HCT116 (cell line): ENCODE data around the gene GTF2I. TPM values are rescaled to one million over a fixed set of nuclear protein-coding genes. Genes with fewer than 3 reads are reported as not detected.

ENCODE experiments used
- ATAC-seq: fragments of 200-7000 bp; cut with Tn5 transposase; 2 replicates; pipeline ENCODE4 v1.9.1; 2020; ENCODE audit warnings: mild to moderate bottlenecking, moderate library complexity
- BruUV-seq: library from RNA; stranded (reverse); fragments of 400-500 nt; replicated peaks from 2 replicates; lab custom pipeline; 2021; lab: Mats Ljungman, UMichigan
- CTCF ChIA-PET: fragments of 300-600 bp; sonication (Branson Sonifier 250); formaldehyde crosslinking; loops from one replicate; lab custom pipeline; 2021; ENCODE audit warnings: antibody characterized with exemption; lab: Charles Lee
- POLR2A ChIA-PET: fragments of 300-600, 350-600 bp; sonication (Branson Sonifier 250); formaldehyde crosslinking; loops from one replicate; lab custom pipeline; 2021; ENCODE audit warnings: antibody characterized with exemption; lab: Charles Lee
- RAD21 ChIA-PET, 2 experiments: fragments of 300-600 bp; sonication (Branson Sonifier 250); formaldehyde crosslinking; loops; one replicate each; lab custom pipeline; 2023; ENCODE audit warnings: low total read pairs in 2 of 2; ENCODE audit not compliant: uncharacterized antibody in 2 of 2, unreplicated experiment in 2 of 2, low non-redundant PET in 1 of 2; lab: Charles Lee
- DNase-seq: peaks from one replicate; pipeline ENCODE4 v3.0.0-alpha.2; 2010; ENCODE audit warnings: low read depth, low spot score
- H2AFZ ChIP-seq: fragments of 200-600 bp; shearing (Covaris generic), sonication (generic); 2 replicates; pipeline ENCODE4 v1.6.1; 2017; ENCODE audit warnings: low read depth, mixed run types, mixed read lengths, antibody characterized with exemption, low read length; ENCODE audit not compliant: poor library complexity, severe bottlenecking
- H3K27ac ChIP-seq: 2 replicates; pipeline ENCODE4 v1.5.1; 2012; ENCODE audit warnings: low read depth, low read length
- H3K27me3 ChIP-seq: fragments of 200-600 bp; sonication (generic); 2 replicates; pipeline ENCODE4 v1.6.1; 2016; ENCODE audit warnings: mixed run types, low read length, mixed read lengths; ENCODE audit not compliant: insufficient read depth
- H3K36me3 ChIP-seq, 2 experiments: fragments of 200-500 bp in 1 of 2; fragments of 200-600 bp in 1 of 2; sonication (Bioruptor generic) in 1 of 2; sonication (generic) in 1 of 2; 2 replicates each; pipeline versions ENCODE4 v1.5.1 to v1.6.1; 2014 to 2016; ENCODE audit warnings: low read length in 2 of 2, inconsistent platforms in 1 of 2, mixed read lengths in 1 of 2, mixed run types in 1 of 2; ENCODE audit not compliant: insufficient read depth in 2 of 2, control insufficient read depth in 1 of 2
- H3K4me1 ChIP-seq, 2 experiments: fragments of 200-600 bp in 1 of 2; sonication (generic) in 1 of 2; 2 replicates each; pipeline versions ENCODE4 v1.5.1 to v1.6.1; 2012 to 2017; ENCODE audit warnings: low read length in 2 of 2, inconsistent platforms in 1 of 2, mild to moderate bottlenecking in 1 of 2, mixed read lengths in 1 of 2, mixed run types in 1 of 2, moderate library complexity in 1 of 2; ENCODE audit not compliant: insufficient read depth in 2 of 2, control insufficient read depth in 1 of 2
- H3K4me2 ChIP-seq: fragments of 200-600 bp; sonication (generic); 2 replicates; pipeline ENCODE4 v1.6.1; 2017; ENCODE audit warnings: mixed run types, low read length, mixed read lengths
- H3K4me3 ChIP-seq, 2 experiments: fragments of 200-600 bp in 1 of 2; sonication (generic) in 1 of 2; replicated peaks in 1 of 2; 2 replicates each; pipeline ENCODE4 v1.5.1; 2011 to 2016; ENCODE audit warnings: low read length in 2 of 2, control low read depth in 1 of 2, low read depth in 1 of 2, mild to moderate bottlenecking in 1 of 2, mixed read lengths in 1 of 2, mixed run types in 1 of 2
- H3K79me2 ChIP-seq: fragments of 200-600 bp; sonication (generic); 2 replicates; pipeline ENCODE4 v1.6.1; 2017; ENCODE audit warnings: mild to moderate bottlenecking, mixed run types, low read length, moderate library complexity, mixed read lengths; ENCODE audit not compliant: insufficient read depth
- H3K9ac ChIP-seq: fragments of 200-600 bp; sonication (generic); 2 replicates; pipeline ENCODE4 v1.6.1; 2016; ENCODE audit warnings: low read length, mixed read lengths
- H3K9me2 ChIP-seq: fragments of 200-600 bp; sonication (generic), shearing (Covaris generic); 2 replicates; pipeline ENCODE4 v1.6.1; 2017; ENCODE audit warnings: mixed run types, mild to moderate bottlenecking, moderate library complexity; ENCODE audit not compliant: insufficient read depth
- H3K9me3 ChIP-seq, 2 experiments: fragments of 200-500 bp in 1 of 2; fragments of 200-600 bp in 1 of 2; sonication (Bioruptor generic) in 1 of 2; sonication (generic) in 1 of 2; 2 replicates each; pipeline ENCODE4 v1.6.1; 2014 to 2017; ENCODE audit warnings: low read length in 2 of 2, mixed read lengths in 2 of 2, inconsistent platforms in 1 of 2, low read depth in 1 of 2, mild to moderate bottlenecking in 1 of 2, mixed run types in 1 of 2, moderate library complexity in 1 of 2; ENCODE audit not compliant: control insufficient read depth in 1 of 2, insufficient read depth in 1 of 2
- H4K20me1 ChIP-seq: fragments of 200-600 bp; sonication (generic), shearing (Covaris generic); 2 replicates; pipeline ENCODE4 v1.6.1; 2017; ENCODE audit warnings: mixed run types, mild to moderate bottlenecking, moderate library complexity; ENCODE audit not compliant: insufficient read depth
- CEBPB ChIP-seq: IDR thresholded peaks from 2 replicates; pipeline ENCODE4 v1.6.1; 2012; ENCODE audit warnings: low read depth
- EZH2 ChIP-seq: fragments of 200-600 bp; sonication (generic); IDR thresholded peaks from 2 replicates; pipeline ENCODE4 v1.6.1; 2017; ENCODE audit warnings: antibody characterized with exemption, mixed run types
- EZH2phosphoT487 ChIP-seq: fragments of 200-600 bp; IDR thresholded peaks from 2 replicates; pipeline ENCODE4 v1.6.1; 2018; ENCODE audit warnings: antibody characterized with exemption, borderline replicate concordance
- FOSL1 ChIP-seq: IDR thresholded peaks from 2 replicates; pipeline ENCODE4 v1.6.1; 2012; ENCODE audit warnings: low read depth
- JUND ChIP-seq: IDR thresholded peaks from 2 replicates; pipeline ENCODE4 v1.6.1; 2012
- POLR2A ChIP-seq: IDR thresholded peaks from 2 replicates; pipeline ENCODE4 v1.7.0; 2011; ENCODE audit warnings: borderline replicate concordance; ENCODE audit not compliant: insufficient read depth, insufficient read length; ENCODE audit errors: extremely low read depth
- POLR2AphosphoS5 ChIP-seq: IDR thresholded peaks from 2 replicates; pipeline ENCODE4 v1.6.1; 2011; ENCODE audit warnings: mild to moderate bottlenecking, low read depth, low read length, moderate library complexity
- REST ChIP-seq: IDR thresholded peaks from 2 replicates; pipeline ENCODE4 v1.6.1; 2012; ENCODE audit warnings: low read depth
- SRF ChIP-seq: IDR thresholded peaks from 2 replicates; pipeline ENCODE4 v1.6.1; 2012; ENCODE audit warnings: low read depth
- TCF7L2 ChIP-seq: IDR thresholded peaks from 2 replicates; pipeline ENCODE4 v1.7.0; 2011; ENCODE audit warnings: borderline replicate concordance, inconsistent platforms; ENCODE audit not compliant: insufficient read depth, insufficient read length; ENCODE audit errors: extremely low read depth
- YY1 ChIP-seq: IDR thresholded peaks from 2 replicates; pipeline ENCODE4 v1.6.1; 2011; ENCODE audit warnings: low read length, low read depth, moderate library complexity, mild to moderate bottlenecking; ENCODE audit not compliant: insufficient replicate concordance; ENCODE audit errors: extremely low read depth
- intact Hi-C: fragments of 100-400 bp; cut with micrococcal nuclease; formaldehyde crosslinking; loops from 2 replicates; pipeline ENCODE4 v1.10.0; 2022
- total RNA-seq: library from RNA; stranded (reverse); gene quantifications from one replicate; pipeline ENCODE4 v1.2.1, GENCODE V29; 2021; ENCODE audit not compliant: unreplicated experiment
- TF ChIP-seq, protein P1 (sequence below): IDR thresholded peaks from 2 replicates; pipeline ENCODE4 v1.6.1; 2011; ENCODE audit warnings: mild to moderate bottlenecking, low read length, moderate library complexity; ENCODE audit not compliant: insufficient replicate concordance; ENCODE audit errors: extremely low read depth

GTF2I gene
- total RNA-seq, 1 experiment from 2014 or later = 164 TPM

DNA sequence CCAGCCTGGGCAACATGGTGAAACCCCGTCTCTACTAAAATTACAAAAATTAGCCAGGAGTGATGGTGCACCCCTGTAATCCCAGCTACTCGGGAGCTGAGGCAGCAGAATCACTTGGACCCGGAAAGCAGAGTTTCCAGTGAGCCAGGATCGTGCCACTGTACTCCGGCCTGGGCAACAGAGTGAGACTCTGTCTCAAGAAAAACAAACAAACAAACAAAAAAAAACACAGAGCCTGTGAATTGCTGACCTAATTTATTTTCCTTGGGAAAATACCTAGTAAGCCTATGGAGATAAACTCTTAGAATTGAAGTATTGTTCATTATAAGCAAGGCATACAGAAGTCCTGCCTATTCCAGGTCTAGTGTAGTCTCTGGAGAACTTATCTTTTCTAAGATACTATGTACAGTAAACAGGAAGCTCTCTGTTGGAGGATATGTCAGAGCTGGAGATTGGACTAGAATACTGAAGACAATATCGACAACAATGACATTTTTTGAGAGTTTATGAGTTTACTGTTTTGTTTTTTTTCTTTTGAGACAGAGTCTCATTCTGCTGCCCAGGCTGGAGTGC lies 14.9 kb downstream of the GTF2I start (continued):
- TF ChIP-seq REST = no peak
- no peak for TF ChIP-seq FOSL1
- TF ChIP-seq POLR2AphosphoS5 = no peak
- TF ChIP-seq CEBPB = no peak
- no peak for TF ChIP-seq POLR2A
- TF ChIP-seq, all 23 proteins: peak for 0

DNA sequence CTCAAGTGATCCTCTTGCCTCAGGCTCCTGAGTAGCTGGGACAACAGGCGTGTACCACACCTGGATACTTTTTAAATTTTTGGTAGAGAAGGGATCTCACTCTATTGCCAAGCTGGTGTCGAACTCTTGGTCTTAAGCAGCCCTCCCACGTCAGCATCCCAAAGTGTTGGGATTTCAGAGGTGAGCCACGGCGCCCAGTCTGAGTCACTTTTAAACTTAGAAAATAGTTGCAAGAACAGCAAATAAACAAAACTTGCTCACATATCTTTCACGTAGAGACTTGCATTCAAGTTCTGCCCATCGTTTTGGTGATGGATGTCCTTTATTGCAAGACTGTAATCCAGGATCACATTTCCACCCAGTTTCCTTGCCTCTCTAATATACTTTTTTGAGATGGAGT lies 16.6 kb downstream of the GTF2I start:
- ChIA-PET RAD21 (no interaction called here), POLR2A (no interaction called here), CTCF (no interaction called here)
- DNase-seq (no peak), ATAC-seq (no peak)
- H2AFZ ChIP-seq = no peak overlapping the region
- no peak overlapping the region for H3K4me3 ChIP-seq
- no peak overlapping the region for H3K4me2 ChIP-seq
- no TSS peak for BruUV-seq
- H3K36me3 ChIP-seq = peaks cover 0 to 9% of the 10 kb centered on the region in 2 experiments; a peak in 2 of 4 replicates
- H3K4me1 ChIP-seq = peaks cover 0 to 14% of the 10 kb centered on the region in 2 experiments; a peak in 3 of 4 replicates
- no peak overlapping the region for H3K27ac ChIP-seq
- peaks cover 93% of the 10 kb centered on the region for H3K79me2 ChIP-seq
- no peaks in the 10 kb centered on the region for H3K9me3 ChIP-seq
- H3K27me3 ChIP-seq = no peaks in the 10 kb centered on the region
- peaks cover 7% of the 10 kb centered on the region; the same call in 1 of the 2 replicates for H4K20me1 ChIP-seq
- intact Hi-C loops = no loop called here
- no peak overlapping the region for H3K9ac ChIP-seq
- no peak for TF ChIP-seq POLR2AphosphoS5
- no peak for TF ChIP-seq SRF
- TF ChIP-seq YY1 = no peak
- no peak for TF ChIP-seq JUND
- TF ChIP-seq, protein P1, sequence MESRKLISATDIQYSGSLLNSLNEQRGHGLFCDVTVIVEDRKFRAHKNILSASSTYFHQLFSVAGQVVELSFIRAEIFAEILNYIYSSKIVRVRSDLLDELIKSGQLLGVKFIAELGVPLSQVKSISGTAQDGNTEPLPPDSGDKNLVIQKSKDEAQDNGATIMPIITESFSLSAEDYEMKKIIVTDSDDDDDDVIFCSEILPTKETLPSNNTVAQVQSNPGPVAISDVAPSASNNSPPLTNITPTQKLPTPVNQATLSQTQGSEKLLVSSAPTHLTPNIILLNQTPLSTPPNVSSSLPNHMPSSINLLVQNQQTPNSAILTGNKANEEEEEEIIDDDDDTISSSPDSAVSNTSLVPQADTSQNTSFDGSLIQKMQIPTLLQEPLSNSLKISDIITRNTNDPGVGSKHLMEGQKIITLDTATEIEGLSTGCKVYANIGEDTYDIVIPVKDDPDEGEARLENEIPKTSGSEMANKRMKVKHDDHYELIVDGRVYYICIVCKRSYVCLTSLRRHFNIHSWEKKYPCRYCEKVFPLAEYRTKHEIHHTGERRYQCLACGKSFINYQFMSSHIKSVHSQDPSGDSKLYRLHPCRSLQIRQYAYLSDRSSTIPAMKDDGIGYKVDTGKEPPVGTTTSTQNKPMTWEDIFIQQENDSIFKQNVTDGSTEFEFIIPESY = no peak
- no peak for TF ChIP-seq TCF7L2
- no peak for TF ChIP-seq EZH2phosphoT487
- TF ChIP-seq FOSL1 = no peak
- no peak for TF ChIP-seq EZH2
- no peaks in the 10 kb centered on the region for H3K9me2 ChIP-seq
